ACC112 (cell line): ENCODE results near the gene IGFLR1.
"Not testable (repeated sequence)": the region's sequence is repeated elsewhere in the genome, so short reads cannot be mapped to it uniquely, and the experiment has no call there.

Experiments used
- H2AFZ ChIP-seq: fragments of 200-600 bp; sonication (generic); one replicate; pipeline ENCODE4 v1.6.0; 2017; ENCODE audit warnings: antibody characterized with exemption, low read length; ENCODE audit not compliant: unreplicated experiment
- H3K27ac ChIP-seq: fragments of 200-600 bp; sonication (generic); 2 replicates; pipeline ENCODE4 v1.5.1; 2014; ENCODE audit warnings: low read depth, mild to moderate bottlenecking, antibody characterized with exemption, low read length, moderate library complexity
- H3K27me3 ChIP-seq: fragments of 200-600 bp; sonication (generic); 2 replicates; pipeline ENCODE4 v1.6.1; 2014; ENCODE audit warnings: mild to moderate bottlenecking, antibody characterized with exemption, low read length, moderate library complexity, mixed read lengths; ENCODE audit not compliant: insufficient read depth
- H3K36me3 ChIP-seq: fragments of 200-600 bp; sonication (generic); 2 replicates; pipeline ENCODE4 v1.6.1; 2016; ENCODE audit warnings: mild to moderate bottlenecking, antibody characterized with exemption, low read length, moderate library complexity, mixed read lengths; ENCODE audit not compliant: insufficient read depth
- H3K4me1 ChIP-seq: fragments of 200-600 bp; sonication (generic); one replicate; pipeline ENCODE4 v1.6.1; 2016; ENCODE audit warnings: low read length, mixed read lengths; ENCODE audit not compliant: insufficient read depth, unreplicated experiment, control insufficient read depth
- H3K4me3 ChIP-seq: fragments of 200-600 bp; sonication (generic); 2 replicates; pipeline ENCODE4 v1.5.1; 2014; ENCODE audit warnings: mild to moderate bottlenecking, low read depth, low read length
- H3K79me2 ChIP-seq: fragments of 200-600 bp; sonication (generic); one replicate; pipeline ENCODE4 v1.6.0; 2016; ENCODE audit warnings: low read length; ENCODE audit not compliant: control insufficient read depth, unreplicated experiment, insufficient read depth

The IGFLR1 gene

GRCh38 chr19:35775298-35776101, 33.2 kb upstream of the IGFLR1 start, which contains the start of gene ARHGAP33:
Gene ARHGAP33, plus strand, starts transcription at chr19:35775564. Its CDS starts 95 bp downstream, at chr19:35775659.
- Histone ChIP-seq H3K36me3 (no peaks in the 10 kb centered on the region), H3K27me3 (no peaks in the 10 kb centered on the region), H3K27ac (no peak within 1 kb of the TSS)

GRCh38 chr19:35775046-35775297, 32.7 kb upstream of the IGFLR1 start:
- H2AFZ ChIP-seq, result no peak overlapping the region
- peak overlapping the region; percentile 77; the same call in 1 of the 2 replicates for H3K4me3 ChIP-seq
- no peaks in the 10 kb centered on the region for H3K36me3 ChIP-seq
- no peaks in the 10 kb centered on the region for H3K79me2 ChIP-seq
- no peaks in the 10 kb centered on the region for H3K27me3 ChIP-seq
- no peak overlapping the region for H3K27ac ChIP-seq
- no peaks in the 10 kb centered on the region for H3K4me1 ChIP-seq

More at GRCh38 chr19:35775298-35776101, 33.2 kb upstream of the IGFLR1 start, which contains the start of gene ARHGAP33:
- Histone ChIP-seq H3K4me3 (peak within 1 kb of the TSS; percentile 77), H3K4me1 (no peaks in the 10 kb centered on the region), H2AFZ (no peak within 1 kb of the TSS), H3K79me2 (no peaks in the 10 kb centered on the region)

DNA sequence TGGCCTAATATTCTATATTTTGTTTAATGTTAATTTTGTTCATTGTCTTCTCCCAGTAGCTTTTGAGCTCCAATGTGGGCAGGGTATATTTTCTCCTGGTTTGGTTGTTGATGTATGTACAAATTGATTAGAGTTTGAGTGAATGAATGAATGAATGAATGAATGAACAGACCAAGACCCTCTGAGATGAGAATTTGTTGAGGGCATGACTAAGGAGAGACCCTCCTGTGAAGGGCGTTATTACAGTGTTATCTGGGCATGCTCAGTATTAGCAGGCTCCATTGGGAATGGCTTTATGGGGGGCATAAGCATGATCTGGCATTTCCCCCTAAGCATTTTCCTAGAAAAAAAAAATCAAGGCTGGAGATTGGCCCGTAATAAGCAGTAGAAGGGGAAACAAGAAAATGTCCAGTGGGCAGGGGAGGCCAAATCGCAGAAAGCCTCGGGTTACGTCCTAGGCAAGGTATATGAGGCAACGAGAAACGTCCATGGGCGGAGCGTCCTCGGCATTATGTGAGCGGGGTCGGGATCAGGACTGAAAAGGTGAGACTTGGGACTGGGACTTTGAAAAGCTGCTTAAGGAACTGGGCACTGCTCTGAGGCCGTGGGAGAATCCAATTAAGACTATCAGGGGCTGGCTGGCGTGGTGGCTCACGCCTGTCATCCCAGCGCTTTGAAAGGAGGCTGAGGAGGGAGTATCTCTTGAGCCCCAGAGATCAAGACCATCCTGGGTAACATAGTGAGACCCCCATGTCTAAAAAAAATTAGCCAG, 32.2 kb upstream of the IGFLR1 start:
- H3K4me1 ChIP-seq, result no peaks in the 10 kb centered on the region
- H3K27me3 ChIP-seq, result no peaks in the 10 kb centered on the region
- H3K27ac ChIP-seq, result no peak overlapping the region
- peak overlapping the region; percentile 77; the same call in 1 of the 2 replicates for H3K4me3 ChIP-seq
- no peak overlapping the region for H2AFZ ChIP-seq
- H3K36me3 ChIP-seq, result no peaks in the 10 kb centered on the region
- H3K79me2 ChIP-seq, result no peaks in the 10 kb centered on the region

DNA sequence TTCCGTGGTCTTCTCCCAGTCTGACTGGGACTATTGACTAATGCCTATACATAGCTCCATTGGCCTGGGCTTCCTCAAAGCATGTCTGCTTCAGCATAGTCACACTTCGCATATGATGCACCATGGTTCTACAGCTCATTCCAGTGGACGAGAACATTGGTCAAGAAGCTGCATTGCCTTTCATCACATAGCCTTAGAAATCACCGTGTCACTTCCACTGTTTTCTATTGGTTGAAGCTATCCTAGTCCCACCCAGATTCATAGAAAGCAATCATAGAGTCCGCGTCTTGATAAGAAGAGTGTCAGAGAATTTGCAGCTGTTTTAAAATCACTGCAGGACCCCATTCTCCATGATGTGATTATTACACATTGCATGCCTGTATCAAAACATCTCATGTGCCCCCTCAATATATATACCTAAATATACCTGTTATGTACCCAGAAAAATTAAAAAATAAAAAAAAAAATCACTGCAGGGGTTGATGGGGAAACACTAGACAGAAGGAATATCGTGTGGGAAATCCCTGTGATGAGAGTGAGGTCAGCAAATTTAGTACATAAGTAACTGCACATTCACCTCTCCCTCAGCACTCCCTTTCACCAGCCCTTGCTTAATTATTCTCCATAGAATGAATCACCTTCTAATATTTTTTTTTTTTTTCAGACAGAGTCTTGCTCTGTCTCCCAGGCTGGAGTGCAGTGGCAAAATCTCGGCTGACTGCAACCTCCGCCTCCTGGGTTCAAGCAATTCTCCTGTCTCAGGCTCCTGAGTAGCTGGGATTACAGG, 31.0 kb upstream of the IGFLR1 start:
- H3K36me3 ChIP-seq, result no peaks in the 10 kb centered on the region
- H3K27ac ChIP-seq, result no peak overlapping the region
- no peaks in the 10 kb centered on the region for H3K27me3 ChIP-seq

DNA sequence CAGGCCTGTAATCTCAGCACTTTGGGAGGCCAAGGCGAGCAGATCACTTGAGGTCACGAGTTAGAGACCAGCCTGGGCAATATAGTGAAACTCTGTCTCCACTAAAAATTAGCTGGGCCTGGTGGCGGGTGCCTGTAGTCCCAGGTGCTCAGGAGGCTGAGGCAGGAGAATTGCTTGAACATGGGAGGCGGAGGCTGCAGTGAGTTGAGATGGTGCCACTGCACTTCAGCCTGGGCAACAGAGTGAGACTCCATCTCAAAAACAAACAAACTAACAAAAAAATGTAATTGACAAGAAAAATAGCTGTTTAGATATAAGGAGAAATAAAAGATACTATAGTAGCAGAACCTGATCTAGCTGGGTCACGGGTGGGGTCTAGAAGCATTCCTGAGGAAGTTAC, 30.1 kb upstream of the IGFLR1 start:
- H3K27me3 ChIP-seq, H3K27ac ChIP-seq: not testable (repeated sequence)

More for the DNA sequence above, 31.0 kb upstream of the IGFLR1 start:
- Histone ChIP-seq H3K4me1 (no peaks in the 10 kb centered on the region), H2AFZ (no peak overlapping the region), H3K4me3 (no peak overlapping the region), H3K79me2 (no peaks in the 10 kb centered on the region)

DNA sequence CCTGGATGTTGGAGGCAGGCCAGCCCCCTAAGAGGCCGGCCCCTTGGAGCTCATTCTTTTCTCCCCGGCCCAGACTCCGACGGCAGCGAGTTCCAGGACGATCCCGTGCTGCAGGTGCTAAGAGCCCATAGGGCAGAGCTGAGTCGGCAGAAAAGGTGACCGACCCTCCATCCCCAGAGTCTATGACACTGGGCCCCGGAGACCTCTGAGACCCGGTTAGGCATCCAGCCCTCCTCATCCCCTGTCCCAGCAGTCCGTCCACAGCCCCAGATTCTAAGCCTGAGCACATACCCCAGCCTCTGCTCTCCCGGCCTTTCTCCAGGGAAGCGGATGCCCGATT, 25.8 kb upstream of the IGFLR1 start:
- Histone ChIP-seq H3K27ac (no peak overlapping the region), H3K4me1 (no peaks in the 10 kb centered on the region), H3K27me3 (no peaks in the 10 kb centered on the region), H3K36me3 (no peaks in the 10 kb centered on the region), H3K4me3 (no peak overlapping the region), H2AFZ (no peak overlapping the region), H3K79me2 (no peaks in the 10 kb centered on the region)

More for the DNA sequence above, 30.1 kb upstream of the IGFLR1 start:
- not testable (repeated sequence) for H3K4me1 ChIP-seq, H3K79me2 ChIP-seq, H2AFZ ChIP-seq, H3K4me3 ChIP-seq, H3K36me3 ChIP-seq

- H3K79me2 ChIP-seq, result no peaks in the 10 kb centered on the region
- H3K27ac ChIP-seq, result no peak overlapping the region
- H2AFZ ChIP-seq, result no peak overlapping the region
- H3K27me3 ChIP-seq, result no peaks in the 10 kb centered on the region
- H3K36me3 ChIP-seq, result no peaks in the 10 kb centered on the region
- H3K4me1 ChIP-seq, result no peaks in the 10 kb centered on the region
- H3K4me3 ChIP-seq, result no peak overlapping the region
Observed at GRCh38 chr19:35767288-35768081, 25.2 kb upstream of the IGFLR1 start.

GRCh38 chr19:35766571-35767104, 24.4 kb upstream of the IGFLR1 start:
- no peak overlapping the region for H2AFZ ChIP-seq
- H3K27ac ChIP-seq, result no peak overlapping the region
- H3K79me2 ChIP-seq, result no peaks in the 10 kb centered on the region
- H3K27me3 ChIP-seq, result no peaks in the 10 kb centered on the region
- no peaks in the 10 kb centered on the region for H3K4me1 ChIP-seq
- no peaks in the 10 kb centered on the region for H3K36me3 ChIP-seq
- H3K4me3 ChIP-seq, result no peak overlapping the region

- Histone ChIP-seq H3K79me2 (peaks cover 3% of the 10 kb centered on the region), H3K4me1 (peaks cover 4% of the 10 kb centered on the region), H3K36me3 (0 out of 2 replicates have a peak, but pooled peaks cover 6% of the 10 kb centered on the region), H2AFZ (no peak overlapping the region), H3K27me3 (no peaks in the 10 kb centered on the region), H3K4me3 (no peak overlapping the region), H3K27ac (no peak overlapping the region)
Observed at GRCh38 chr19:35764432-35765315, 22.4 kb upstream of the IGFLR1 start.
